ENCODE measurements around the gene OPA1. TPM values are rescaled to one million over a fixed set of nuclear protein-coding genes. Genes with fewer than 3 reads are reported as not detected.

The OPA1 gene
- total and polyA plus RNA-seq, 2 of the 13 experiments (the other 11 are each of a cell fraction or from before 2014, with no cell fraction given), result 26.7 to 78.5 TPM

GRCh38 chr3:193592841-193593667, at the start of gene OPA1 (continued):
- TF ChIP-seq REPIN1 (CRISPR knock-in tag; IDR thresholded peaks at IDR 0.05; ENCODE audit: borderline replicate concordance, low read depth) (peak; percentile 97), ZNF431 (CRISPR knock-in tag; IDR thresholded peaks at IDR 0.05; ENCODE audit: borderline replicate concordance, low read depth) (no peak), ZNF615 (CRISPR knock-in tag; IDR thresholded peaks at IDR 0.05; ENCODE audit: borderline replicate concordance) (no peak; the same call in 1 of the 2 replicates), ZSCAN5A (CRISPR knock-in tag; IDR thresholded peaks at IDR 0.05; ENCODE audit: borderline replicate concordance) (peak; percentile 94; the same call in 1 of the 2 replicates), ATRX (CRISPR knock-in tag; IDR thresholded peaks at IDR 0.05; ENCODE audit: borderline replicate concordance) (no peak; the same call in 1 of the 2 replicates), ZNF777 (CRISPR knock-in tag; IDR thresholded peaks at IDR 0.05) (peak; percentile 71), DR1 (CRISPR knock-in tag; IDR thresholded peaks at IDR 0.05) (peak; percentile 85; the same call in 1 of the 2 replicates), ZNF263 (CRISPR knock-in tag; IDR thresholded peaks at IDR 0.05) (peak; percentile 70; the same call in 1 of the 2 replicates), DBP (CRISPR knock-in tag; IDR thresholded peaks at IDR 0.05; ENCODE audit: not compliant biosample characterization) (no peak), ZNF354B (CRISPR knock-in tag; IDR thresholded peaks at IDR 0.05) (0 out of 2 replicates have a peak, but pooled peaks have one; percentile 28), ZBTB44 (CRISPR knock-in tag; IDR thresholded peaks at IDR 0.05) (peak; percentile 85; the same call in 1 of the 2 replicates), GMEB1 (CRISPR knock-in tag; IDR thresholded peaks at IDR 0.05; ENCODE audit: borderline replicate concordance) (peak; percentile 85; the same call in 1 of the 2 replicates), ZNF160 (CRISPR knock-in tag; IDR thresholded peaks at IDR 0.05) (peak; percentile 79), CEBPG (CRISPR knock-in tag; IDR thresholded peaks at IDR 0.05) (peak; percentile 75), PLSCR1 (CRISPR knock-in tag; IDR thresholded peaks at IDR 0.05; ENCODE audit: borderline replicate concordance) (no peak), HOXA5 (CRISPR knock-in tag; IDR thresholded peaks at IDR 0.05) (peak; percentile 85), CBX2 (IDR thresholded peaks at IDR 0.05; ENCODE audit: low read depth, low read length) (no peak), CBX2 (CRISPR knock-in tag; IDR thresholded peaks at IDR 0.05; ENCODE audit: low read depth) (no peak), ISL2 (CRISPR knock-in tag; IDR thresholded peaks at IDR 0.05) (peak; percentile 83), ZNF510 (CRISPR knock-in tag; IDR thresholded peaks at IDR 0.05; ENCODE audit: low read depth) (no peak), KDM2A (CRISPR knock-in tag; IDR thresholded peaks at IDR 0.05; ENCODE audit: borderline replicate concordance, low read depth) (peak; percentile 98), PAX8 (CRISPR knock-in tag; IDR thresholded peaks at IDR 0.05; ENCODE audit: borderline replicate concordance) (no peak), ZNF546 (CRISPR knock-in tag; conservative IDR thresholded peaks at IDR 0.05) (0 out of 2 replicates have a peak, but pooled peaks have one; percentile 51)
